HepG2 (cell line): Measurements from ENCODE around the gene FBRSL1. TPM values are rescaled to one million over a fixed set of nuclear protein-coding genes. Genes with fewer than 3 reads are reported as not detected.
A peak's percentile ranks its signal among the peaks of the same experiment; 100 is the strongest.

Experiments
- DNMT3B ChIP-seq: conservative IDR thresholded peaks from 2 replicates; pipeline ENCODE4 v1.6.1; 2016; ENCODE audit warnings: missing biosample characterization, control low read depth
- ELF3 ChIP-seq: IDR thresholded peaks from 2 replicates; pipeline ENCODE4 v1.6.1; 2016; ENCODE audit warnings: missing genetic modification reagents, missing compliant biosample characterization
- FOXA1 ChIP-seq, 2 experiments: fragments of 450-650 bp in 1 of 2; sonication (generic) in 1 of 2; formaldehyde crosslinking in 1 of 2; IDR thresholded peaks; 2 replicates each; pipeline versions ENCODE4 v1.4.0 to v1.6.1; 2016 to 2020; ENCODE audit warnings: missing genetic modification reagents in 1 of 2
- FOXA3 ChIP-seq: IDR thresholded peaks from 2 replicates; pipeline ENCODE4 v1.6.1; 2016; ENCODE audit warnings: missing genetic modification reagents, missing compliant biosample characterization
- GABPA ChIP-seq, 2 experiments: IDR thresholded peaks; 2 replicates each; pipeline ENCODE4 v1.6.1; 2011 to 2016; ENCODE audit warnings: low read depth in 2 of 2, low read length in 1 of 2, missing biosample characterization in 1 of 2, missing genetic modification characterization in 1 of 2
- HOMEZ ChIP-seq: IDR thresholded peaks from 2 replicates; pipeline ENCODE4 v1.6.1; 2016; ENCODE audit warnings: low read depth
- HOXA3 ChIP-seq: sonication (generic); formaldehyde crosslinking; IDR thresholded peaks from 2 replicates; pipeline ENCODE4 v1.5.0; 2020; ENCODE audit warnings: missing genetic modification reagents
- KDM2A ChIP-seq: sonication (generic); formaldehyde crosslinking; IDR thresholded peaks from 2 replicates; pipeline ENCODE4 v1.4.0; 2020; ENCODE audit warnings: low read depth, missing genetic modification reagents, borderline replicate concordance
- MED8 ChIP-seq: sonication (generic); formaldehyde crosslinking; IDR thresholded peaks from 2 replicates; pipeline ENCODE4 v1.8.1; 2023; ENCODE audit warnings: mild to moderate bottlenecking, missing genetic modification reagents; ENCODE audit not compliant: insufficient replicate concordance
- MXI1 ChIP-seq: IDR thresholded peaks from 3 replicates; pipeline ENCODE4 v1.6.1; 2012; ENCODE audit warnings: low read depth, low read length, inconsistent platforms, borderline replicate concordance
- RARG ChIP-seq: sonication (generic); formaldehyde crosslinking; IDR thresholded peaks from 2 replicates; pipeline ENCODE4 v1.4.0; 2020; ENCODE audit warnings: low read depth, mild to moderate bottlenecking, missing genetic modification reagents
- SOX6 ChIP-seq, 2 experiments: fragments of 450-650 bp in 1 of 2; sonication (generic) in 1 of 2; formaldehyde crosslinking in 1 of 2; IDR thresholded peaks; 2 replicates each; pipeline versions ENCODE4 v1.4.0 to v1.6.1; 2017 to 2020; ENCODE audit warnings: antibody characterized with exemption in 1 of 2, mild to moderate bottlenecking in 1 of 2, missing genetic modification reagents in 1 of 2
- SRSF4 ChIP-seq: fragments of 200-400 bp; formaldehyde crosslinking; IDR thresholded peaks from one replicate; pipeline ENCODE4 v1.6.1; 2018; ENCODE audit warnings: mild to moderate bottlenecking, low read depth, low read length, moderate library complexity; ENCODE audit not compliant: poor library complexity, severe bottlenecking
- ZBTB33 ChIP-seq: sonication (generic); formaldehyde crosslinking; IDR thresholded peaks from 2 replicates; pipeline ENCODE4 v1.4.0; 2020; ENCODE audit warnings: missing genetic modification reagents
- ZFP37 ChIP-seq: sonication (generic); formaldehyde crosslinking; IDR thresholded peaks from 2 replicates; pipeline ENCODE4 v1.4.0; 2020; ENCODE audit warnings: missing genetic modification reagents, borderline replicate concordance
- ZFX ChIP-seq: sonication (generic); formaldehyde crosslinking; IDR thresholded peaks from 2 replicates; pipeline ENCODE4 v1.4.0; 2020; ENCODE audit warnings: mild to moderate bottlenecking, low read depth, missing genetic modification reagents, moderate library complexity
- ZFY ChIP-seq: sonication (generic); formaldehyde crosslinking; IDR thresholded peaks from 2 replicates; pipeline ENCODE4 v1.4.0; 2020; ENCODE audit warnings: missing genetic modification reagents
- ZKSCAN1 ChIP-seq: fragments of 150-350 bp; IDR thresholded peaks from 2 replicates; pipeline ENCODE4 v1.6.1; 2014; ENCODE audit warnings: low read length
- ZMYM2 ChIP-seq: sonication (generic); formaldehyde crosslinking; IDR thresholded peaks from 2 replicates; pipeline ENCODE4 v1.8.0; 2022; ENCODE audit warnings: mild to moderate bottlenecking, missing genetic modification reagents
- ZNF263 ChIP-seq: sonication (generic); formaldehyde crosslinking; IDR thresholded peaks from 2 replicates; pipeline ENCODE4 v1.4.0; 2020; ENCODE audit warnings: missing genetic modification reagents
- ZNF264 ChIP-seq: sonication (generic); formaldehyde crosslinking; IDR thresholded peaks from 2 replicates; pipeline ENCODE4 v1.4.0; 2020; ENCODE audit warnings: missing genetic modification reagents
- ZNF292 ChIP-seq: sonication (generic); formaldehyde crosslinking; IDR thresholded peaks from 2 replicates; pipeline ENCODE4 v1.8.1; 2022; ENCODE audit warnings: mild to moderate bottlenecking, low read depth, missing genetic modification reagents, borderline replicate concordance
- ZNF616 ChIP-seq: sonication (generic); formaldehyde crosslinking; IDR thresholded peaks from 2 replicates; pipeline ENCODE4 v1.5.0; 2020; ENCODE audit warnings: low read depth, mild to moderate bottlenecking, missing genetic modification reagents
- ZNF841 ChIP-seq: sonication (generic); formaldehyde crosslinking; IDR thresholded peaks from 2 replicates; pipeline ENCODE4 v1.8.1; 2023; ENCODE audit warnings: missing genetic modification reagents, borderline replicate concordance
- ZSCAN21 ChIP-seq: sonication (generic); formaldehyde crosslinking; IDR thresholded peaks from 2 replicates; pipeline ENCODE4 v1.8.0; 2022; ENCODE audit warnings: mild to moderate bottlenecking, missing genetic modification reagents, moderate library complexity, borderline replicate concordance
- polyA plus RNA-seq, 8 experiments: library from polyadenylated mRNA; depleted of rRNA in 3 of 8; stranded (reverse) in 7 of 8; unstranded in 1 of 8; fragments of >200 nt; fragmentation: Illumina TruSeq in 4 of 8; extraction: Trizol in 4 of 8; gene quantifications; 2 replicates each; pipeline versions ENCODE4 v1.2.1 to v1.2.3, GENCODE V29; 2011 to 2016; ENCODE audit warnings: low read depth in 4 of 8, missing spikeins in 1 of 8, mixed read lengths in 1 of 8; ENCODE audit not compliant: insufficient read depth in 1 of 8
- total RNA-seq, 5 experiments: library from RNA; depleted of rRNA; stranded (reverse); fragments of >200 nt; fragmentation: Illumina TruSeq; extraction: Trizol; gene quantifications; 2 replicates each; pipeline ENCODE4 v1.2.3, GENCODE V29; 2016; ENCODE audit warnings: low read depth in 1 of 5

Gene FBRSL1
- total and polyA plus RNA-seq, 2 of the 13 experiments (the other 11 are each of a cell fraction or from before 2014, with no cell fraction given), result 3.6 to 7.9 TPM

DNA sequence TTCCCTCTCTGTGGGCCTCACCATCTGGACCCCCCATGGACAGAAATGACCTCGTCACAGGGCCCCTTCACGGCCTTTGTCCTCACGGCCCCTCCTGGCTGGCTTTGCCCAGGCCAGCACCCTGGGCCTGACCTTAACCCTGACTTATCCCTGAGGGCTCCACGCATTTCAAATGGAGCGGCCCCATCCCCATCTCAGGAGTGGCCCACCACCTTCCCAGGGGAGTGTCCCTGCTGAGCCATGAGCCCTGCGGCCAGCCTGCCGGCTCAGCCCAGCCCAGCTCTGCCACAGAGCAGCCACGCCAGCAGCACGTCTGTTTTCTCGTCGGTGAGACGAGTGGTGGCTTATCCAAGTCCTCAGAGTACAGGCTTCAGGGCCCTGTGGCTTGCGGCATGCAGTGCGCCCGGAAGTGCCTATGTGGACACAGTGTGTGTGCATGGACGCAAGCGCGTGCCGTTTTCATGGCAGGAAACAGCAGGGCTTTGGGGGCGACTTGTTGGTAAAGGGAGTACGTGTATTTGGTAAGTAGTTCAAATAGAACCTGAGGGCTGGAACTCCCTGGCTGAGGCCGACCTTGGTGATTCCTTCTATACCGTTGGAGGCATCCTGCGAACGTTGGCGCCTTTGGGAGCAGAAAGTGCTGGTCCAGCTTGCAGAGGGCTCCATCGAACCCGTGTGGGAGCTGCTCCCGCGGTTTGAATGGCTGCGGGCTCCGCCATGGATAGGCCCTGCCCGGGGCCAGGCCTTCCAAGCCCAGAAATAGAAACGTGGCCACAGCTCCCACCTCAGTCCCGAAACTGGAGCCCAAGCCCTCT is 68.3 kb downstream of the FBRSL1 start (continued):
- TF ChIP-seq ZFX (CRISPR knock-in tag) (peak; percentile 78; the same call in 1 of the 2 replicates), RARG (CRISPR knock-in tag) (no peak), ZMYM2 (CRISPR knock-in tag) (no peak), ZSCAN21 (CRISPR knock-in tag) (0 out of 2 replicates have a peak, but pooled peaks have one; percentile 33), FOXA1 (IDR thresholded peaks at IDR 0.05) (no peak), FOXA1 (CRISPR knock-in tag; IDR thresholded peaks at IDR 0.05) (peak; percentile 62), SRSF4 (no peak), ZFY (peak; percentile 44; the same call in 1 of the 2 replicates), HOXA3 (peak; percentile 64; the same call in 1 of the 2 replicates), ZNF264 (CRISPR knock-in tag) (0 out of 2 replicates have a peak, but pooled peaks have one; percentile 36), ZNF841 (CRISPR knock-in tag) (no peak), HOMEZ (CRISPR knock-in tag) (0 out of 2 replicates have a peak, but pooled peaks have one; percentile 33), ZNF263 (CRISPR knock-in tag) (no peak), ELF3 (CRISPR knock-in tag) (peak; percentile 54), ZNF616 (CRISPR knock-in tag) (0 out of 2 replicates have a peak, but pooled peaks have one; percentile 62), MXI1 (peak; percentile 29; the same call in 1 of the 3 replicates), ZKSCAN1 (no peak; the same call in 1 of the 2 replicates), DNMT3B (CRISPR knock-in tag) (no peak), SOX6 (IDR thresholded peaks at IDR 0.05) (no peak), SOX6 (CRISPR knock-in tag; IDR thresholded peaks at IDR 0.05) (peak; percentile 25; the same call in 1 of the 2 replicates), ZBTB33 (CRISPR knock-in tag) (peak; percentile 87), FOXA3 (CRISPR knock-in tag) (peak; percentile 44; the same call in 1 of the 2 replicates), MED8 (CRISPR knock-in tag) (no peak), KDM2A (peak; percentile 71; the same call in 1 of the 2 replicates), ZFP37 (0 out of 2 replicates have a peak, but pooled peaks have one; percentile 38), GABPA (IDR thresholded peaks at IDR 0.05; ENCODE audit: low read depth, low read length) (no peak), GABPA (CRISPR knock-in tag; IDR thresholded peaks at IDR 0.05; ENCODE audit: low read depth) (peak; percentile 86), ZNF292 (CRISPR knock-in tag) (peak; percentile 27; the same call in 1 of the 2 replicates)
